Left ventricle myocardium inferior (tissue), 1 donor: ENCODE data around the gene SEMA3D. TPM values are rescaled to one million over a fixed set of nuclear protein-coding genes. Genes with fewer than 3 reads are reported as not detected.

Source experiments
- DNase-seq: peaks from one replicate; pipeline ENCODE4 v3.0.0-alpha.2; 2020
- H3K27ac ChIP-seq: fragments of 200-600 bp; replicated peaks from 2 replicates; pipeline ENCODE4 v1.8.0; 2021
- H3K27me3 ChIP-seq: fragments of 200-600 bp; 2 replicates; pipeline ENCODE4 v1.8.0; 2021; ENCODE audit warnings: low read depth
- H3K36me3 ChIP-seq: fragments of 200-600 bp; 2 replicates; pipeline ENCODE4 v1.8.0; 2021
- H3K4me1 ChIP-seq: fragments of 200-600 bp; 2 replicates; pipeline ENCODE4 v1.8.0; 2021
- H3K4me3 ChIP-seq: fragments of 200-600 bp; 2 replicates; pipeline ENCODE4 v1.8.0; 2021; ENCODE audit warnings: mild to moderate bottlenecking, moderate library complexity
- H3K9me3 ChIP-seq: fragments of 200-600 bp; replicated peaks from 2 replicates; pipeline ENCODE4 v1.8.0; 2021
- intact Hi-C: fragments of 100-400 bp; cut with micrococcal nuclease; formaldehyde crosslinking; loops from one replicate; pipeline ENCODE4 v1.11.0; 2022
- total RNA-seq: library from RNA; stranded (reverse); fragmentation: NEBNext Ultra II Directional; extraction: Animal tissue kit (Norgen Biotek cat#: 25700); gene quantifications from one replicate; pipeline ENCODE4 v1.2.1, GENCODE V29; 2021
- TF ChIP-seq, protein P1 (sequence below): fragments of 200-600 bp; IDR thresholded peaks from 2 replicates; pipeline ENCODE4 v1.8.0; 2021; ENCODE audit warnings: antibody characterized with exemption, mild to moderate bottlenecking, borderline replicate concordance
- donor health status: DM: no; HTN: yes; CAD: no; lungs with severe emphysema.

Gene SEMA3D
- total RNA-seq, 1 donor from 2014 or later = 1.8 TPM

DNA sequence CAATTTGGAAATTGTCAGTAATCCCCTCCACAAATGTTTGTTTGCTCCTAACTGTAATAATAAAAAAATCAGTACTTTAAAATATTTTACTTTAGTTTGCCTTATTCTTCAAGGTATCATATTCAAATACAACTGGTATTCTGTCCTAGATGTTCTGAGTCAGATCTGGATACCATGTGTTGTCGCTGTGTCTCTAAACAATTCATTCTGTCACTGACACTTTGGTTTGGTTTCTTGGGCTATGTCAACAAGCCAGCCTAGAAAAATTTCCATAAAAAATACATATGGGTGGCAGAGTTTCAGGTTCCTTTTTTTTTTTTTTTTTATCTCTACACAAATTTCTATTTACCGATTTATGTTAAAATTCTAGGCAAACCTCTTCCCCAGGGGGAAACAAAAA lies 33.2 kb upstream of the SEMA3D start:
- no peaks in the 10 kb centered on the region for H3K4me1 ChIP-seq
- no peak overlapping the region for H3K27ac ChIP-seq
- intact Hi-C loops = no loop called here
- no peak for DNase-seq
- no peaks in the 10 kb centered on the region for H3K27me3 ChIP-seq
- TF ChIP-seq, protein P1, sequence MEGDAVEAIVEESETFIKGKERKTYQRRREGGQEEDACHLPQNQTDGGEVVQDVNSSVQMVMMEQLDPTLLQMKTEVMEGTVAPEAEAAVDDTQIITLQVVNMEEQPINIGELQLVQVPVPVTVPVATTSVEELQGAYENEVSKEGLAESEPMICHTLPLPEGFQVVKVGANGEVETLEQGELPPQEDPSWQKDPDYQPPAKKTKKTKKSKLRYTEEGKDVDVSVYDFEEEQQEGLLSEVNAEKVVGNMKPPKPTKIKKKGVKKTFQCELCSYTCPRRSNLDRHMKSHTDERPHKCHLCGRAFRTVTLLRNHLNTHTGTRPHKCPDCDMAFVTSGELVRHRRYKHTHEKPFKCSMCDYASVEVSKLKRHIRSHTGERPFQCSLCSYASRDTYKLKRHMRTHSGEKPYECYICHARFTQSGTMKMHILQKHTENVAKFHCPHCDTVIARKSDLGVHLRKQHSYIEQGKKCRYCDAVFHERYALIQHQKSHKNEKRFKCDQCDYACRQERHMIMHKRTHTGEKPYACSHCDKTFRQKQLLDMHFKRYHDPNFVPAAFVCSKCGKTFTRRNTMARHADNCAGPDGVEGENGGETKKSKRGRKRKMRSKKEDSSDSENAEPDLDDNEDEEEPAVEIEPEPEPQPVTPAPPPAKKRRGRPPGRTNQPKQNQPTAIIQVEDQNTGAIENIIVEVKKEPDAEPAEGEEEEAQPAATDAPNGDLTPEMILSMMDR = no peak
- H3K4me3 ChIP-seq = no peak overlapping the region
- H3K9me3 ChIP-seq = no peaks in the 10 kb centered on the region
- H3K36me3 ChIP-seq = no peaks in the 10 kb centered on the region

DNA sequence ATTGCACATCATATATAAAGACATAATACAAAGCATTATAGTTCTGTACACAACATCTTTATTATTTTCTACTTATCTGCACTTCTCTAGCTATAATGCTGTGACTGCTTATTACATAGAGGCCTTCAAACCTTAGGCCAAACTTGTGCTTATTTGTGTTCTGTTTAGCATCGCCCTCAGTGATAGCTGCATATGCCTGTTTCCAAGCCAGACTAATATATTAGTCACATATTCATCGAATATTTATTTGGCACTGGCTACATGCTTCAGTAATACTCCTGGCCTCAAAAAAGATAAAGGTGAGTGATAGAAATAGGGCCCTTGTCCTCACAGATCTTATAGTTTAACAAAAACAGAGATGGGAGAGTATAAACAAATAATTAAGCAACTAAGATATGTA lies 30.2 kb upstream of the SEMA3D start:
- Histone ChIP-seq H3K27me3 (no peaks in the 10 kb centered on the region), H3K27ac (no peak overlapping the region), H3K36me3 (no peaks in the 10 kb centered on the region), H3K4me1 (no peaks in the 10 kb centered on the region), H3K4me3 (no peak overlapping the region), H3K9me3 (no peaks in the 10 kb centered on the region)
- DNase-seq = no peak
- intact Hi-C loops = no loop called here
- TF ChIP-seq, protein P1 = no peak

DNA sequence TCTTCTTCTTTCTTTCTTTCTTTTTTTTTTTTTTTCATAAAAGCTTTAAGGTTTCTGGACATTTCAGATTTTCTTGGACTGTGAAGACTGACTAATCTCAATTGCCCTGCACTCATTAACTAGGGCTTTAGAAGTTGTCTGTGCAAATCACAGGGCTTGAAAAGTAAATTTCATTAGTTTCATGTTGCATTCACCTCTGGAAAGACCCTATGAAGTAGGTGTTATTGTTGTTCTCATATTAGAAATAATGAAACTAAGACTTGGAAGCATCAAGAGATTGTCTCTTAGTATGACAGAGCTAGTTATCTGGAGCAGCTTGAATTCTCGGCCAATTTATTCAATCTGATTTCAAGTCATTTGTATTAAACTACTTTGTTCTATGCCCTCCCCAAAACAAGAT lies 28.2 kb upstream of the SEMA3D start:
- Histone ChIP-seq H3K36me3 (no peaks in the 10 kb centered on the region), H3K9me3 (no peaks in the 10 kb centered on the region), H3K4me1 (no peaks in the 10 kb centered on the region), H3K4me3 (no peak overlapping the region), H3K27me3 (no peaks in the 10 kb centered on the region), H3K27ac (no peak overlapping the region)
- intact Hi-C loops = no loop called here
- DNase-seq = no peak
- TF ChIP-seq, protein P1 = no peak

DNA sequence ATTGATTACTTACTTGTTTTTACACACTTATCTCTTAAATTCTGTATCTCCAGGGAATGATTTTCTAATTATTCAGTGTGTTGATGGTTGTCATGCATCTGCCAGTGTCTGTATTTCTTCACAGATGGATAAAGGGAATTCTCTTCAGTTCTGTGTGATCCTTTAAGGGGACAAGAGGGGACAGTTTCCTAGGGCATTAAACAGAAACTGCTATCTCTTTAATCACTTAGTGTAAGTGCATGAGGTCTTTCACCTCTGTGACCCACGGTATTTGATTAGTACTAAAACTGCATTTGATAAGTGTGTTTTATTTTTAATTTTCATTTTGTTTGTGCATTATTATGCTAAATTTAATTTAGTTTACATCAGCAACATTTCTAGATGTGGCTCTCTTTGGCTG lies 26.6 kb upstream of the SEMA3D start:
- no peaks in the 10 kb centered on the region for H3K9me3 ChIP-seq

DNA sequence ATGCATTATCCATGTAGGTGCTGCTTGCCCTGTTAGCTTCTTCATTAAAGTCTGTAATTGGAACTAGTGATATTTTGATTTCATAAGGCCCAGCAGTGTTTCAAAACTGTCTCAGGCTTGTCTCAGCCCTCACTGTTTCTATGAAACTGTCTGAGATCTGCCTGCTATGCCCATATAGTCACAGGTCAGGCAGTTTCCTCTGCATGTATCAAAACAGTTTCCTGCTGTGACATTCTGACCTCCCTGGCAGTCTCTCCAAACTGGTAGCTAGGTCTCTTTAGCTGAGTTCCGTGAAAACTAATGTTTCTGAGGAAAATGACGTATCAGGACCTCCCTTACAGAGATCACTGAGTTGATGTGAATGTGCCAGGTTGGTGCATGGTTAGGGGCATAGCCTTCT lies 18.9 kb upstream of the SEMA3D start:
- DNase-seq = no peak
- intact Hi-C loops = no loop called here
- peaks cover 6% of the 10 kb centered on the region for H3K9me3 ChIP-seq
- H3K36me3 ChIP-seq = no peaks in the 10 kb centered on the region
- H3K4me3 ChIP-seq = no peak overlapping the region
- TF ChIP-seq, protein P1 = no peak
- H3K27me3 ChIP-seq = no peaks in the 10 kb centered on the region
- H3K27ac ChIP-seq = no peak overlapping the region
- H3K4me1 ChIP-seq = no peaks in the 10 kb centered on the region

More for the DNA sequence above, 26.6 kb upstream of the SEMA3D start:
- H3K27ac ChIP-seq = no peak overlapping the region
- no peaks in the 10 kb centered on the region for H3K4me1 ChIP-seq
- intact Hi-C loops = no loop called here
- no peaks in the 10 kb centered on the region for H3K27me3 ChIP-seq
- H3K36me3 ChIP-seq = no peaks in the 10 kb centered on the region
- DNase-seq = no peak
- TF ChIP-seq, protein P1 = no peak
- H3K4me3 ChIP-seq = no peak overlapping the region

DNA sequence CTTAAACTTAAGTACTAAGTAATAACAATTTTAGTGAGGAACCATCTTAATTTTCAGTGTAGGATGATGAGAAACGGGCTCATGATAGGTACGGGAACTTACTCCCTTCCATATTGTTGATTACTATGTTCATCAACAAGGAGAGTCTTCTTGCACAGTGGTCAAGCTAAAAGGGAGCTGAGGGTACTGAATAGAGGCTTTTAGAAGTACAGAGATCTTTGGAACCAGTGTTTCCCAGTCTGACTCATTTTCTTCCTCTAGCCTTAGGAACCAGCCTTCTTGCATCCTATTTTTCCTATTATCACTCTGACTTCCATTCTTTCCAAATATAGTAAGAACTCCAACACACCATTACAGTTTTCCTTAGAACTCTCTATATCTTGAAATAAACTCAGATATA lies 17.6 kb upstream of the SEMA3D start:
- no peaks in the 10 kb centered on the region for H3K36me3 ChIP-seq
- H3K27ac ChIP-seq = no peak overlapping the region
- no peaks in the 10 kb centered on the region for H3K27me3 ChIP-seq
- no peak for DNase-seq
- intact Hi-C loops = no loop called here
- H3K9me3 ChIP-seq = peaks cover 6% of the 10 kb centered on the region
- no peak overlapping the region for H3K4me3 ChIP-seq
- no peaks in the 10 kb centered on the region for H3K4me1 ChIP-seq
- TF ChIP-seq, protein P1 = no peak
